Tibial nerve (tissue), 4 donors: ENCODE data around the gene MRGPRD.

Source experiments
- EP300 ChIP-seq, 2 donors: sonication (generic); formaldehyde crosslinking; IDR thresholded peaks; one replicate each; pipeline ENCODE4 v1.6.1; 2017; ENCODE audit warnings: antibody characterized with exemption in 2 of 2, mild to moderate bottlenecking in 1 of 2
- POLR2A ChIP-seq, 2 donors: fragments of 450-650 bp; IDR thresholded peaks; one replicate each; pipeline ENCODE4 v1.6.1; 2017; ENCODE audit warnings: antibody characterized with exemption in 2 of 2, mild to moderate bottlenecking in 2 of 2, moderate library complexity in 2 of 2
- TF ChIP-seq, protein P1 (sequence below), 5 experiments: fragments of 200-600 bp in 3 of 5; fragments of 450-650 bp in 2 of 5; sonication (generic) in 3 of 5; IDR thresholded peaks; one replicate each; pipeline ENCODE4 v1.5.1; 2016 to 2019; ENCODE audit warnings: antibody characterized with exemption in 5 of 5, mild to moderate bottlenecking in 3 of 5, moderate library complexity in 2 of 5

DNA sequence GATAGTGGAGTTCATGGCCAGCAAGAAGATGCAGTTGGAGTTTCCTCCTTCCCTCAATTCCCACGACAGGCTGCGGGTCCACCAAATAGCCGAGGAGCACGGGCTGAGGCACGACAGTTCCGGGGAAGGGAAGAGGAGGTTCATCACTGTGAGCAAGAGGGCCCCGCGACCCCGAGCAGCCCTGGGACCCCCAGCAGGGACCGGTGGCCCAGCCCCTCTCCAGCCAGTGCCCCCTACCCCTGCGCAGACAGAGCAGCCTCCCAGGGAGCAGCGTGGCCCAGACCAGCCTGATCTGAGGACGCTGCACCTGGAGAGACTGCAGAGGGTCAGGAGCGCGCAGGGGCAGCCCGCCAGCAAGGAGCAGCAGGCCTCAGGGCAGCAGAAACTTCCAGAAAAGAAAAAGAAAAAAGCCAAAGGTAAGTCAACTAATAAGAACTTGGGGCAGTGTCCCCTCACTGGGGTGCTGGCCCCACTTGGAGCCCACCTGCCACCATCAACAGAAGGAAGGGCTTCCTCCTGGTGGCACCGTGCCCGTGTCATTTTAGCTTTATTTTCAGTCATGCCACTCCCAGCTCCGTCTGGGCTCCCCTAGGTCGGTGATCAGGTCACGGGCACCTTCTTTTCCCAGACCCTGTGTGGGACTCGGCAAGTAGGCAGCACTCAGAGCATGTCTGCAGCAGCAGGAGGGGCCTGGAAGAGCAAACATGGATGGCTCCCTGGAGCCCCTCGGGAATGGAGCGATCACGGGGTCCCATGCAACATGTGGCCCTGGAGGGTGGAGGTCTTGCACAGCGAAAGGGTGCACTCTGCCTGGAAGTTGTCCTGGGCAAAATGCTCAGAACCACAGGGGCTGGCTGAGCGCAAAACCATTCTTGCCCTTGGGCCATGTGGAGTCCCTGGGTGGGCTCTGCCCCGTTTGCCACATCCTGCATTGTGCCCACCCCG is 43.8 kb downstream of the MRGPRD start:
- TF ChIP-seq, protein P1, sequence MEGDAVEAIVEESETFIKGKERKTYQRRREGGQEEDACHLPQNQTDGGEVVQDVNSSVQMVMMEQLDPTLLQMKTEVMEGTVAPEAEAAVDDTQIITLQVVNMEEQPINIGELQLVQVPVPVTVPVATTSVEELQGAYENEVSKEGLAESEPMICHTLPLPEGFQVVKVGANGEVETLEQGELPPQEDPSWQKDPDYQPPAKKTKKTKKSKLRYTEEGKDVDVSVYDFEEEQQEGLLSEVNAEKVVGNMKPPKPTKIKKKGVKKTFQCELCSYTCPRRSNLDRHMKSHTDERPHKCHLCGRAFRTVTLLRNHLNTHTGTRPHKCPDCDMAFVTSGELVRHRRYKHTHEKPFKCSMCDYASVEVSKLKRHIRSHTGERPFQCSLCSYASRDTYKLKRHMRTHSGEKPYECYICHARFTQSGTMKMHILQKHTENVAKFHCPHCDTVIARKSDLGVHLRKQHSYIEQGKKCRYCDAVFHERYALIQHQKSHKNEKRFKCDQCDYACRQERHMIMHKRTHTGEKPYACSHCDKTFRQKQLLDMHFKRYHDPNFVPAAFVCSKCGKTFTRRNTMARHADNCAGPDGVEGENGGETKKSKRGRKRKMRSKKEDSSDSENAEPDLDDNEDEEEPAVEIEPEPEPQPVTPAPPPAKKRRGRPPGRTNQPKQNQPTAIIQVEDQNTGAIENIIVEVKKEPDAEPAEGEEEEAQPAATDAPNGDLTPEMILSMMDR (IDR thresholded peaks at IDR 0.05) = no peak
- TF ChIP-seq POLR2A (IDR thresholded peaks at IDR 0.05) (no peak), EP300 (IDR thresholded peaks at IDR 0.05) (no peak)
